WTC11 (cell line): ENCODE data around the gene ARMH4.

Experiments used
- ARID4B ChIP-seq: sonication (generic); formaldehyde crosslinking; IDR thresholded peaks from 2 replicates; pipeline ENCODE4 v1.8.0; 2023; ENCODE audit warnings: missing genetic modification reagents, mild to moderate bottlenecking, borderline replicate concordance
- ATF2 ChIP-seq: sonication (generic); formaldehyde crosslinking; IDR thresholded peaks from 2 replicates; pipeline ENCODE4 v1.8.1; 2022; ENCODE audit warnings: low read depth, missing genetic modification reagents, borderline replicate concordance
- ATF6 ChIP-seq: sonication (generic); formaldehyde crosslinking; IDR thresholded peaks from 2 replicates; pipeline ENCODE4 v1.8.1; 2023; ENCODE audit warnings: mild to moderate bottlenecking, missing genetic modification reagents
- CTCF ChIP-seq: fragments of 200-600 bp; IDR thresholded peaks from 2 replicates; pipeline ENCODE4 v1.8.0; 2022; ENCODE audit warnings: antibody characterized with exemption
- ETV6 ChIP-seq: sonication (generic); formaldehyde crosslinking; IDR thresholded peaks from 2 replicates; pipeline ENCODE4 v1.8.1; 2022; ENCODE audit warnings: mild to moderate bottlenecking, missing genetic modification reagents
- FOXJ3 ChIP-seq: sonication (generic); formaldehyde crosslinking; IDR thresholded peaks from 2 replicates; pipeline ENCODE4 v1.9.0; 2021; ENCODE audit warnings: missing genetic modification reagents, mild to moderate bottlenecking, borderline replicate concordance
- HMGA2 ChIP-seq: fragments of 250-450 bp; sonication (Bioruptor Pico); IDR thresholded peaks from 2 replicates; pipeline ENCODE4 v1.4.0; 2021; ENCODE audit warnings: mild to moderate bottlenecking, moderate library complexity
- HMGXB4 ChIP-seq: sonication (generic); formaldehyde crosslinking; IDR thresholded peaks from 2 replicates; pipeline ENCODE4 v1.8.1; 2023; ENCODE audit warnings: mild to moderate bottlenecking, moderate library complexity, missing genetic modification reagents
- IRF1 ChIP-seq: sonication (generic); formaldehyde crosslinking; IDR thresholded peaks from 2 replicates; pipeline ENCODE4 v1.8.0; 2023; ENCODE audit warnings: missing genetic modification reagents
- MAX ChIP-seq: sonication (generic); formaldehyde crosslinking; IDR thresholded peaks from 2 replicates; pipeline ENCODE4 v1.8.0; 2022; ENCODE audit warnings: mild to moderate bottlenecking, missing genetic modification reagents
- PRDM15 ChIP-seq: sonication (generic); formaldehyde crosslinking; IDR thresholded peaks from 2 replicates; pipeline ENCODE4 v1.8.0; 2022; ENCODE audit warnings: missing genetic modification reagents

- TF ChIP-seq HMGXB4 (CRISPR knock-in tag) = no peak
- no peak for TF ChIP-seq CTCF
- no peak for TF ChIP-seq ETV6 (CRISPR knock-in tag)
- TF ChIP-seq PRDM15 (CRISPR knock-in tag) = no peak
- no peak for TF ChIP-seq ATF6 (CRISPR knock-in tag)
- TF ChIP-seq ARID4B (CRISPR knock-in tag) = no peak
- no peak for TF ChIP-seq HMGA2
- TF ChIP-seq ATF2 (CRISPR knock-in tag) = no peak
- TF ChIP-seq IRF1 = no peak
- no peak for TF ChIP-seq MAX (CRISPR knock-in tag)
- TF ChIP-seq FOXJ3 (CRISPR knock-in tag) = no peak
Observed at GRCh38 chr14:58071341-58071740, 80.7 kb downstream of the ARMH4 start.
